GM08714 (cell line): Measurements from ENCODE around the gene C2CD3.

Source experiments
- H3K4me3 ChIP-seq: fragments of 200-500 bp; sonication (Bioruptor generic); 2 replicates; pipeline ENCODE4 v1.5.1; 2014; ENCODE audit warnings: mild to moderate bottlenecking, low read length, inconsistent platforms
- ZNF274 ChIP-seq: IDR thresholded peaks from 2 replicates; pipeline ENCODE4 v1.6.1; 2012; ENCODE audit warnings: mild to moderate bottlenecking, low read depth, low read length

The C2CD3 gene

GRCh38 chr11:74170694-74171629, at the start of gene C2CD3, which contains the start of gene PPME1:
TSS of gene C2CD3 (minus strand) at chr11:74171002. CDS start at chr11:74170792, 210 bp downstream.
TSS of gene PPME1 (plus strand) at chr11:74171289. CDS start at chr11:74171422, 133 bp downstream.
- peak within 1 kb of the TSS; percentile 87 for H3K4me3 ChIP-seq
- TF ChIP-seq ZNF274 = no peak

- no peak overlapping the region for H3K4me3 ChIP-seq
- TF ChIP-seq ZNF274 = no peak
Observed at GRCh38 chr11:74220376-74220775, 49.6 kb upstream of the C2CD3 start.

- no peak for TF ChIP-seq ZNF274
- no peak overlapping the region for H3K4me3 ChIP-seq
Observed at GRCh38 chr11:74212533-74212932, 41.7 kb upstream of the C2CD3 start.

- no peak for TF ChIP-seq ZNF274
- H3K4me3 ChIP-seq = no peak overlapping the region
Observed at GRCh38 chr11:74208507-74208906, 37.7 kb upstream of the C2CD3 start.

- no peak for TF ChIP-seq ZNF274
- no peak overlapping the region for H3K4me3 ChIP-seq
Observed at GRCh38 chr11:74206746-74207145, 35.9 kb upstream of the C2CD3 start.

GRCh38 chr11:74205181-74205580, 34.4 kb upstream of the C2CD3 start:
- no peak overlapping the region for H3K4me3 ChIP-seq
- no peak for TF ChIP-seq ZNF274

GRCh38 chr11:74204701-74205100, 33.9 kb upstream of the C2CD3 start:
- TF ChIP-seq ZNF274 = no peak
- H3K4me3 ChIP-seq = no peak overlapping the region

- TF ChIP-seq ZNF274 = no peak
- no peak overlapping the region for H3K4me3 ChIP-seq
Observed at GRCh38 chr11:74203966-74204365, 33.2 kb upstream of the C2CD3 start.

GRCh38 chr11:74196781-74197486, 26.1 kb upstream of the C2CD3 start:
- TF ChIP-seq ZNF274 = no peak
- H3K4me3 ChIP-seq = no peak overlapping the region

- no peak overlapping the region for H3K4me3 ChIP-seq
- no peak for TF ChIP-seq ZNF274
Observed at GRCh38 chr11:74195828-74196227, 25.0 kb upstream of the C2CD3 start.

- no peak overlapping the region for H3K4me3 ChIP-seq
- TF ChIP-seq ZNF274 = no peak
Observed at GRCh38 chr11:74185695-74186094, 14.9 kb upstream of the C2CD3 start.

GRCh38 chr11:74185285-74185684, 14.5 kb upstream of the C2CD3 start:
- TF ChIP-seq ZNF274 = no peak
- H3K4me3 ChIP-seq = no peak overlapping the region

GRCh38 chr11:74182635-74183034, 11.8 kb upstream of the C2CD3 start:
- H3K4me3 ChIP-seq = no peak overlapping the region
- TF ChIP-seq ZNF274 = no peak

- no peak for TF ChIP-seq ZNF274
Observed at GRCh38 chr11:74179234-74180052, 8.6 kb upstream of the C2CD3 start.

GRCh38 chr11:74175920-74176319, 5.1 kb upstream of the C2CD3 start:
- no peak for TF ChIP-seq ZNF274
- H3K4me3 ChIP-seq = no peak overlapping the region

More at GRCh38 chr11:74179234-74180052, 8.6 kb upstream of the C2CD3 start:
- H3K4me3 ChIP-seq = no peak overlapping the region
